HG02938 (cell line): ENCODE results near the gene TRIM68.

Source experiments
- ATAC-seq: cut with Tn5 transposase; IDR thresholded peaks from one replicate; pipeline ENCODE4 v1.9.1; 2021; ENCODE audit warnings: mild to moderate bottlenecking, moderate library complexity; ENCODE audit not compliant: unreplicated experiment

The TRIM68 gene

GRCh38 chr11:4606231-4607015, 1.6 kb downstream of the TRIM68 start:
- no peak for ATAC-seq

DNA sequence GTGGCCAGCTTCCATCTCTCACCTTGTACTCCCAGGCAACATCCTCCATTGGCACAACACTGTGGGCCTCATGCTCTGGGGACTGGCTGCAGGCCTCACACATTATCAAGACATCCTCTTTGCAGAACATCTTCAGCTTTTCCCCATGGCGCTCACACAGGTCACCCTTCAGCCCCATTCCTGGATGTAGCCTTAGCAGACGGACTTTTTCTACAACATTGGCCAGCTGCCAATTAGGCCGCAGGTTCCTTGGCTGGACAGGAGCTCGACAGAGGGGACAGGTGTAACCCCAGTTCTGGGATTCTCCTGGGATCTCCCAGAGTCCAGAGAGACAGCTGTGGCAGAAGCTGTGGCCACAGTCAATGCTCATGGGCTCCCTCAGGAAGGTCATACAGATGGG, 3.0 kb downstream of the TRIM68 start:
- no peak for ATAC-seq

- no peak for ATAC-seq
These were observed 14.3 kb downstream of the TRIM68 start, which contains the start of gene OR52I1 for GRCh38 chr11:4593739-4594138. TSS of gene OR52I1 (plus strand) at chr11:4594039. CDS start at chr11:4594039, 0 bp downstream.

DNA sequence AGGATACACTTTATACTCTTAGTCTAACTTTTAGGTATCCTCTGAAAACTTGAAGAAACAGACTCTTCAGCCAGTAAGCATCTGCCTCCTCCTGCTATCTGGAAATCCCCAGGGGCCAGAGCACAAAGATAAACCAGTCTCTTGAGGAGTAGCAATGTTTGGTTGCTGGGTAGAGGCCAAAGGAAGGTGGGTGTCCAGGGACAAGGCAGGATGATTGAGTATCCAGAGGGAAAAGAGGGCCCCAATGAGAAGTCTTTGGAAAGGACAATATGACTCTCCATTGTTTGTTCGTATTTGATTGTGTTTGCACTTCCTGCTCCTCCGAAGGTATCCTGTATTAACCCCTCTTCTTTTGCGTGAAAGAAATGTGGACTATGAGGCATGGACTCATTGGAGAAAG, 19.0 kb downstream of the TRIM68 start:
- no peak for ATAC-seq

- no peak for ATAC-seq
These were observed 26.6 kb downstream of the TRIM68 start, which contains the start of gene OR52I2 for GRCh38 chr11:4581443-4581842. TSS of gene OR52I2 (plus strand) at chr11:4581743.

GRCh38 chr11:4580124-4580523, 27.9 kb downstream of the TRIM68 start:
- ATAC-seq = no peak

- ATAC-seq = no peak
These were observed 29.4 kb downstream of the TRIM68 start for GRCh38 chr11:4578624-4579023.

DNA sequence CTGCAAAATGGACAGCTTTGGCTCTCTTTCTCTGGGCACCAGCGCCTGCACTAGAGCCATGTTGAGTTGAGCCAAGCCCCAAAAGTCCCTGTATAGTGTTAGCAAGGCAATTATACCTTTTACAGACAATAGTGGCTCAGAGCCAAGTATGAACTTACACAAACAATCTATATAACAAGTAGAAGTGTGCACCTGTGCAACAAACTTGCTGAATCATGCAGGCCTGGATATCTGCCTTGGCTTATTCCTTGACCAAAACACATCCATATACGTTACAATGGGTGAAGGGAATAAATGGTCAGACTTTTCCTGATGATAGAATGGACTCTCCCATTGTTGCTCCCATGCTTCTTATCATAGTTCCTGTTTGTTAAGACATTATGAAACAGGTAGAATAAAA, 30.3 kb downstream of the TRIM68 start:
- no peak for ATAC-seq

GRCh38 chr11:4576880-4577279, 31.2 kb downstream of the TRIM68 start:
- ATAC-seq = no peak

DNA sequence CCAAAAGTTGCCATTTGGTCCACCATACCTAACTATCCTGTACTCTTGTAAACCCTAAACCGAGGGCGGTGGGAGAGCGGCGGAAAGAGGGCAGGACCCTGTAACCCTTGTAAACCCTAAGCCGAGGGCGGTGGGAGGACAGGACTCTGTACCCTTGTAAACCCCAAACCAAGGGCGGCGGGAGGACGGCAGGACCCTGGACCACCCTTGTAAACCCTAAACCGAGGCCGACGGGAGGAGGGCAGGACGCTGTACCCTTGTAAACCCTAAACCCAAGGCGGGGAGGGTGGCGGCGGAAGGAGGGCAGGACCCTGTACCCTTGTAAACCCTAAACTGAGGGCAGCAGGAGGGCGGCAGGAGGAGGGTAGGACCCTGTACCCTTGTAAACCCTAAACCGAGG, 39.0 kb downstream of the TRIM68 start:
- ATAC-seq = no peak

DNA sequence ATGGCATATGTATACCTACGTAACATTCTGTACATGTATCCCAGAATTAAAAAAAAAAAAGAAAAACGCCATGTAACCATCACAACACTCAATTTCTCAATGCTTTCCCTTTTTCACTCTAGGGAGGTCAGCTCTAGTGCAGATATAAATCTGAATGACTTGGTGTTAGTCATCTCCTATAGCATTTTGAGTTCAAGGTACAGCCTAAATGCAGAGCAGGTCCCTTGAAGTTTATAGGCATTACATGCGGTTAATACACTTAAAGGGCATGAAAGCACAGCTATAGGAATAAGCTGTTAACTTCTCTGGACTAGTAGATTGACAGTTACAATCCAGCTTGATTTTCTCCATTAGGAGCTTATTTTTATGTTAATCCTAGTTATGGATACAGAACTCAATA, 42.7 kb downstream of the TRIM68 start:
- ATAC-seq = no peak

DNA sequence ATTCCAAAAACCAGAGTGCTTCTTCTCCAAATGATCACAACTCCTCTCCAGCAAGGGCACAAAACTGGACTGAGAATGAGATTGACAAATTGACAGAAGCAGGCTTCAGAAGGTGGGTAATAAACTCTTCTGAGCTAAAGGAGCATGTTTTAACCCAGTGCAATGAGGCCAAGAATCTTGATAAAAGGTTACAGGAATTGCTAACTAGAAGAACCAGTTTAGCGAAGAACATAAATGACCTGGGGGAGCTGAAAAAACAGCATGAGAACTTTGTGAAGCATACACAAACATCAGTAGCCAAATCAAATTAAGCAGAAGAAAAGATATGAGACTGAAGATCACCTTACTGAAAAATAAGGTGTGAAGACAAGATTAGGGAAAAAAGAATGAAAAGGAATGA, 47.6 kb downstream of the TRIM68 start:
- no peak for ATAC-seq

DNA sequence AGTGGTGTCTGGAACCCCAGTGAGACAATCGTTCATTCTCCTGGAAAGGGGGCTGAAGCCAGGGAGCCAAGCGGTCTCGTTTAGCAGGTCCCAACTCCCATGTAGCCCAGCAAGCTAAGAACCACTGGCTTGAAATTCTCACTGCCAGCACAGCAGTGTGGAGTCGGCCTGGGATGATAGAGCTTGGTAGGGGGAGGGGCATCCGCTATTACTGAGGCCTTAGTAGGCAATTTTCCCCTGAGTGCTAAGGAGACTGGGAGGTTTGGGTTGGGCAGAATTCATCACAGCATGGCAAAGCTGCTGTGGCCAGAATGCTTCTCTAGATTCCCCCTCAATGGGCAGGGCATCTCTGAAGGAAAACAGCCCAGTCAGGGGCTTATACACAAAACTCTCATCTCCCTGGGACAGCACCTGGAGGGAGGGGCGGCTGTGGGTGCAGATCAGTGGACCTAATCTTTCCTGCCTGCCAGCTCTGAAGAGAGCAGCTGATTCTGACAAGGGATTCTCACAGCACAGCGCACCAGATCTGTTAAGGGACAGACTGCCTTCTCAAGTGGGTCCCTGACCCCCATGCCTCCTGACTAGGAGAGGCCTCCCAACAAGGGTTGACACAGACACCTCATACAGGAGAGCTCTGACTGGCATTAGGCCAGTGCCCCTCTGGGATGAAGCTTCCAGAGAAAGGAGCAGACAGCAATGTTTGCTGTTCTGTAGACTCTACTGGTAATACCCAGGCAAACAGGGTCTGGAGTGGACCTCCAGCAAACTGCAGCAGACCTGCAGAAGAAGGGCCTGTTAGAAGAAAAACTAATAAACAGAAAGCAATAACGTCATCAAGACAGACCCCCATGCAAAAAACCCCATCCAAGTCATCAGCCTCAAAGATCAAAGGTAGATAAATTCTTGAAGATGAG, 48.2 kb downstream of the TRIM68 start:
- ATAC-seq = no peak

DNA sequence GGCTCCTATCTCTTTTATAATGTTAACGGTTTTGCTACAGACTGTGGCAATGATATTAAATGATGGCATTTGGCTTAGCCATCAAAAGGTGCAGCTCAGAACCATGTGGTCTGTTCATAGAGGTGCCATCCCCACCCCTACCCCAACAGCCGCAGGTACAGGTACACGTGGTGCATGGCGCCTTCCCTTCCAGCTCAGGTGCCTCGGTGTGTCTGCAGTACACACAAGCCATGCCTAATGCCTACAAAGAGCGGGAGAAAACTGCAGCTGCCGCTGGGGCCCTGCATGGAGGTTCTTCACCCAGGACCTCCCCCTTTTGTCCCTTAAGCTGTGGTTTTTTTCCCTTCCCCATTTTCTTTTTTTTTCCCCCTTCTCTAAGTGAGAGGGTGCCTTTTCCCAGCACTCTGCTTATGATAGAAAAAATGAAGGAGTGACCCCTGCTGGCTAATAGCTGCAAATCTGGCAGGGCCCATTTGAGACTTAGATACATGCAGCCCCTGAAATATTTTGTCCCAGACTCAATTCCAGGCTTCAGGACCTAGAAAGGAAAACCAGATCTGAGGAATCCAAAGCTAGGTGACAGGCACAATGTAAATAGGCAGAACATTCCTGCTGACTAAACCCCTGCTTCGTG, 56.6 kb downstream of the TRIM68 start:
- no peak for ATAC-seq
